Measurements from ENCODE around the gene DCC.

- TF ChIP-seq CTCF (conservative IDR thresholded peaks at IDR 0.05) = no peak
- TF ChIP-seq ZFX (IDR thresholded peaks at IDR 0.05) = no peak
Observed at GRCh38 chr18:52682260-52682659, 342.3 kb downstream of the DCC start.

Data from C4-2B (cell line).